Right renal cortex interstitium (tissue), 3 donors: ENCODE results near the gene ZNF331. TPM values are rescaled to one million over a fixed set of nuclear protein-coding genes. Genes with fewer than 3 reads are reported as not detected.

Source experiments
- DNase-seq, 3 donors: peaks; one replicate each; pipeline ENCODE4 v3.0.0-alpha.2; 2013; ENCODE audit warnings: low read depth in 3 of 3, low spot score in 2 of 3
- polyA plus RNA-seq, 3 donors: library from polyadenylated mRNA; unstranded; fragments of 120-200 nt; gene quantifications; one replicate each; pipeline ENCODE4 v1.2.1, GENCODE V29; 2013; ENCODE audit not compliant: insufficient read length in 3 of 3

Gene ZNF331
- polyA plus RNA-seq, 3 donors = 14.8 to 16.0 (median 15.8) TPM

GRCh38 chr19:53624771-53625545, 87.0 kb downstream of the ZNF331 start:
- DNase-seq = no peak

DNA sequence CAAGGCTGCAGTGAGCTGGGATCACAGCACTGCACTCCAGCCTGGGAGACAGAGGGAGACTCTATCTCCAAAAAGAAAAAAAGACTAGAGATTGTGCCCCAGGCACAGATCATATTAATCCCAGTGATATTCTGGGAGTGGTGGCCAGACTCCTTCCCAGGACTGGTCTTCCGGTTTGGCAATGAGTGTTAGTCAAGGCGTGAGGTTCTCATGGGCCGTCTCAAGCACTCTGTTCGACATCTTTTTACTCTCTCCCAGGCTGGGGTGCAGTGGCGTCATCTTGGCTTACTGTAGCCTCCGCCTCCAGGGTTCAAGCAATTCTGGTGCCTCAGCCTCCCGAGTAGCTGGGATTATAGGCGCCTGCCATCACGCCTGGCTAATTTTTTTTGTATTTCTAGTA, 88.5 kb downstream of the ZNF331 start:
- DNase-seq = no peak

DNA sequence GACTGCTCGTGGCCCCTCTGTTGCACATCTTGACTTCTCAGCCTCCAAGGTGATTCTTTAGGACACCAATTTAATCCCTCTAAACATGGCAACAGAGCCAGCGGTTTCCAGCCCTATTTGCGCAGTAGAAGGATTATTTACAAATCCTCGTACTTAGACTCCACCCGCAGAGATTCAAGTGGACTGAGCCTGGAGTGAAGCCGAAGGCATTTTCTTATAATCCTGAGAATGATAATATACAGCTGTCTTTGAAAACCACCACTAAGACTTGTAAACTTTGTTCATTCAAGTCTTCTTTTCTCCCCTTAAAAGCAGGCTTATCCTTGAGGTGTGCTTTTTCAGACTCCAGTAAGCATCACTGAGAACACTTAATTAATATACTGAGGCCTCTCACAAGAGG, 89.0 kb downstream of the ZNF331 start:
- no peak for DNase-seq

Other genes starting within 250 kb of the ZNF331 start
- 10 to 100 TPM in 2 of 3 donors, 1 to 10 TPM in 1; 9.9 to 13.0 (median 11.2) TPM for gene ZNF845, start 204.4 kb upstream of the ZNF331 start, polyA plus RNA-seq
- 10 to 100 TPM; 12.7 to 14.3 (median 12.7) TPM for gene ZNF525, start 172.4 kb upstream of the ZNF331 start, polyA plus RNA-seq
- gene ZNF765, start 143.0 kb upstream of the ZNF331 start, polyA plus RNA-seq = 10 to 100 TPM; 11.5 to 13.5 (median 11.9) TPM
- 10 to 100 TPM; 13.9 to 16.2 (median 14.9) TPM for gene ZNF761, start 106.2 kb upstream of the ZNF331 start, polyA plus RNA-seq
- gene ZNF813, start 70.4 kb upstream of the ZNF331 start, polyA plus RNA-seq = 1 to 10 TPM; 7.6 to 8.5 (median 8.1) TPM
- gene DPRX, start 93.9 kb downstream of the ZNF331 start, polyA plus RNA-seq = not detected